Measurements from ENCODE around the gene HID1.
A peak's percentile ranks its signal among the peaks of the same experiment; 100 is the strongest.

HID1 gene

GRCh38 chr17:74964988-74965622, 7.5 kb downstream of the HID1 start:
- DNase-seq: no peak

DNA sequence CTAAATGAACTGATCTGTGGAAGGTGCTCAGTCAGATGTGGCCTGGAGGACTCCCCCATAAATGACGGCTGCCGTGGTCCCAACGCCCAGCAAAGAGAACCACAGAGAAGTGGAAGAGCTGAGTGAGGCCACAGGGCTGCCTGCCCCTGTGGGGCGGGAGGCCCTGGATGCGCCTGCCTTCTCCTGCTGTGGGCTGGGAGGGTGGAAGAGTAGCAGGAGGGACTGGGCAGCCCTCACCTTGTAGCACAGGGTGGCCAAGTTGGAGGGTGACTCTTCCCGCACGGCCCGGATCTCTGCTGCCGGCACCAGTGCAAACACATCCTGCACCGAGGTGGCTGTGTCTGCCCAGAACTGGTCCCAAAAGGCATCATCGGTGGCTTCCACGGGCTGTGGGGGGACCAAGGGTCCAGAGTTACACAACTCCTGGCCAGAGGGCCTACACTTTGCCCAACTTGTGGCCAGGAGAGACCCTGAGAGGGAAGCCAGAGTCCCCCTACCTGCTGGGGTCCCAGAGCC, 8.3 kb downstream of the HID1 start:
- DNase-seq: no peak

DNA sequence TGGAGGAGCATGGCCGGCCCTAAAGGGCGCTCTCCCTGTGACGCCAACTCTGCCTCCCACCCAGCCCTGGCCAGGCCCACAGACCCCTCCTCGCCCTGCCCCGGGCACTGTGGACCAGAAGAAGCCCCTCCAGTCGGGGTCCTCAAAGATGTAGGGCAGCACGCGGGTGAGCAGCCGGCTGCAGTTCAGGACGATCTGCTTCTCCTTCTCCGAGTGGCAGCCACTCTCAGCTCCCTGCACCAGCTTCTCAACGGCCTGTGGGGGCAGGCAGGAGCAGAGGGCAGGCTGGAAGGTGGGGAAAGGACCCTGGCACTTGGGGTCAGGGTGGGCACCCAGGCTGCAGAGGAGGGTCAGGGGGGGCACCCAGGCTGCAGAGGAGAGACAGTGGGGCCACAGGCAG, 8.9 kb downstream of the HID1 start:
- no peak for DNase-seq

GRCh38 chr17:74962622-74963394, 9.8 kb downstream of the HID1 start:
- no peak for DNase-seq

GRCh38 chr17:74961657-74962350, 10.8 kb downstream of the HID1 start:
- peak; percentile 81 to 84 for DNase-seq

GRCh38 chr17:74960570-74961342, 11.8 kb downstream of the HID1 start:
- DNase-seq: peak; percentile 49 to 56

- DNase-seq: no peak
Observed at GRCh38 chr17:74959826-74960515, 12.6 kb downstream of the HID1 start.

DNA sequence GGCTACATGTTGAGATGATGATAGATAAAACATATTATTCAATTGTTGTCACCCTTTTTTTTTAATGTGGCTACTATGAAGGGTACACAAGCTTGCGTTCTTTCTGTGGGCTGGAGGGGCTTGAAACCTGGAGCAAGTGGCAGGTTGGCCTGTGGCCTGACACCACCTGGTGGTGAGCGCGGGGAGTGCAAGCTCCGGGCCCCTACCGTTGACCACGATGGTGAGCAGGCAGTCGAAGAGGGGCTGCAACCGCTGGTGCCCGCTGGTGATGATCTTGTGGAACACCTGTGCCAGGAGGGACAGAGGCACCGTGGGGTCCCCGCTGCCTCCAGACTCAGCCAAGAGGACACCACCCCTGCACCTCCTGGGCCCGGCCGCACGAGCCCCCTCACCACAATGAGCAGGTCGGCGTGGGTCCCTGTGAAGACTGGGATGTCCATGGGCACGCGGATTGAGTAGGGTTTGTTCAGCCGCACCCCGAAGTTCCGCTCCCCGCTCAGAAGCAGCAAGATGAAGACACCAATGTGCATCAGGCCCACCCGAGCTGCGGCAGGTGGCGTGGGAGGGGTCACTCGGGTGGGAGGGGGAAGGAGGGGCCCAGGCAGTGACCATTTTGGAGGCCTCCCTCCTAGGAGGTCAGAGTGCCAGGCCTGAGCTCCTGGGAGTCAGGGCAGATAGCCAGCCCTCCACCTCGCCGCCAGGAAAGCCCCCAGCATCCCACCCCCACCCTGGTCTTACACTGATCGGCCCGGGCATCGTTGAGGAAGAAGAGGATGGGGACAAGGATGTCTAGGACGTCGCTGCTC, 14.4 kb downstream of the HID1 start:
- peak; percentile 69 to 78 for DNase-seq

- DNase-seq: no peak
Observed at GRCh38 chr17:74956093-74956492, 16.5 kb downstream of the HID1 start.

DNA sequence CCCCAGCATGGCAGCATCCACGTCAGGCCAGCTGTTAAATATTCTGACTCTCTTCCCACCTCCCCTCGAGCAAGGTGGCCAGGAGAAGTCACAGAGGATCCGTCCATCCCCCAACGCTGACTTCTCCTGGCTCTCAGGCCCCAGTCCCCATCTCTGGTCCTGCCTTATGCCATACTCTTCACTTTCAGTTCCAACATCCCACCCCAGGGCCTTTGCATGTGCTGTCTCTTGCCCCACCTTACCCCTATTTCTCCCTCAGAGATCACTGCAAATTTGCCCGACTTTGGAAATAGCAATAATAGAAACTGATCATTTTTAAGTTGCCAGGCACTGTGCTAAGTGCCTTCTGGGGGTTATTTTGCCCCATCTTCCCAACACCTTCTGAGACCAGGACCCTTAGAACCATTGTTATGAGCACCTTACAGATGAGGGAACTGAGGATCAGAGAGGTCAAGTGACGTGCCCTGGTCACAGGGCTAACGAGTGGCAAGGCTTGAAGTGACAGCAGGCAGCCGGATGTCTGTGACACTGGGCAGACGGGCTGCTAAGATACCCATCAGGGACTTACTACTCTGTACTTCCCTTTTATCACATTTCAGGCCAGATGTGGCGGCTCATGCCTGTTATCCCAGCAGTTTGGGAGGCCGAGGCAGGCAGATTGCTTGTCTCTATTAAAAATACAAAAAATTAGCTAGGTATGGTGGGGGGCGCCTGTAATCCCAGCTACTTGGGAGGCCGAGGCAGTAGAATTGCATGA, 17.7 kb downstream of the HID1 start:
- DNase-seq: no peak

- no peak for DNase-seq
Observed at GRCh38 chr17:74954115-74954514, 18.4 kb downstream of the HID1 start.

GRCh38 chr17:74953134-74953687, 19.3 kb downstream of the HID1 start:
- no peak for DNase-seq

GRCh38 chr17:74952431-74953133, 20.0 kb downstream of the HID1 start:
- no peak for DNase-seq

DNA sequence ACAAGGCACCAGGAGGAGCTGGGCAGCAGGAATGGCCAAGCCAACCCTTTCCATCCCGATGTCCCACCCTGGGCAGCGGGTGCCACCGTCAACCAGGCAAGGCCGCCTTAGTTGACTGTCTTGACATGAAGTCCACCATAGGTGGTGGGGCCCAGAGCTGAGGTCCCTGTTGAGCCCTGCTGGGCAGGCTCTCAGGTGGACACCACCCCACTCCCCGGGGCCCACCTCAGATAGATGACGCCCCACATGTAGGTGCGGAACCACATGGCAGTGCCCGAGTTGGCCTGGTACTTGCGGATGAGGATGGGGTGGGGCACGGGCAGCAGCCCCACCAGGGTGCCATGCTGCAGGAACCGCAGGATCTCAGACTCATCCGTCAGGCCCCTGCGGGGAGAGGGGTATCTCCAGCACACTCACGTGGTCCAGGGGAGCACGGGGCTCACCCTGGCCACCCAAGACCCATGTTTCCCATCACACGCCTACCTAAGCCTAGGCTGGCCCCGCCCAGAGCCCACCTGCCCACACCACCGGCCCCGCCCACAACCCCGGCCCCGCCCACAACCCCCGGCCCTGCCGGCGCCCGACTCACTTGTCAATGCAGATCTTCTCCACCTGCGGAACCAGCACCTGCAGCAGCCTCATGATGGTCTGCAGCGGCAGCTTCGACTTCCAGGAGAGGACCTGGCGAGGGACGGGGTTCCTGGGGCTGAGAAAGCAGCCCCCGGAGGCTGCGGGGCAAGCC, 20.7 kb downstream of the HID1 start:
- DNase-seq: no peak

DNA sequence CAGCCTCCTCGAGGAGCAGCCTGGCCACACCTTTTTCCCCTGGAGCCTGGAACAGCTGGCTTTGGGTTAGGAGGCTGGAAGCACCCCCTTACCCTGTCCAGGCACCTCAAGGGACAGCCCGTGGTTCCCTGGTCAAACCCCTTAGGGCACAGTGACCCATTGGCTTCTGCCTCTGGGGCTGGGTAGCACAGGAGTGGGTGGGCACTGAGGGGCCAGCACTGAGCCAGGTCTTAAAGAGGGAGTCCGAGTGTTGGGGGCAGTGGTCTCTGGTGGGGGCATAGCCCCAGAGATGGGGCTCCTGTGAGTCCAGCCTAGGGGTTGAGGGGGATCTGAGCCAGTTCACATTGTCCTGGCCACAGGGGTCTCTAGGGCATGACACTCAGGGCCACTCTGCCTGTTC, 21.5 kb downstream of the HID1 start:
- no peak for DNase-seq

DNA sequence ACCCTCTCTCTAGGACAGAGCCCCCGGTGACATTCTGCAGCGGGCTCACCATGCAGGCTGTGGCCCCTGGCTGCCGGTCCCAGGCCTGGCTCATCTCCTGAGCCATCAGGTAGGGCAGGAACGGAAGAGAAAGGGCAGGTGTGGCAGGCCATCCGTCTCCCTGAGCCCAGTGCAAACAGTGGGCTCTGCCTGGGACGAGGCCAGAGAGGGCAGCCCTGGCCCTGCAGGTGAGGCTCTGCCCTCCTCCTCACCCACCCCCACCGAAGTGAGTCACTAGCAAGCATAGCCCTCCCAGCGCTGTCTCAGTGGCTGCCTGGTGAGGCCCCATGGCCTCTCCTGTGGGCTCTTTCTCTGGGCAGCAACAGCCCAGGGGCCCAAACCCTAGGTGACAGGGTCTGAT, 22.4 kb downstream of the HID1 start:
- no peak for DNase-seq

GRCh38 chr17:74949455-74950115, 23.0 kb downstream of the HID1 start:
- no peak for DNase-seq

- DNase-seq: no peak
Observed at GRCh38 chr17:74947041-74947754, 25.4 kb downstream of the HID1 start.
